GM12891 (cell line): ENCODE measurements around the gene GLDC.

Source experiments
- POLR2AphosphoS5 ChIP-seq: IDR thresholded peaks from 2 replicates; pipeline ENCODE4 v1.6.1; 2011; ENCODE audit warnings: low read depth, low read length, control low read depth
- TAF1 ChIP-seq: IDR thresholded peaks from 2 replicates; pipeline ENCODE4 v1.6.1; 2011; ENCODE audit warnings: low read depth, low read length, control low read depth

GRCh38 chr9:6673326-6674025, 27.9 kb upstream of the GLDC start:
- TF ChIP-seq TAF1 (no peak), POLR2AphosphoS5 (no peak)
